IMR-90 (cell line): Measurements from ENCODE around the gene RIPK3. TPM values are rescaled to one million over a fixed set of nuclear protein-coding genes. Genes with fewer than 3 reads are reported as not detected.

Experiments used
- ATAC-seq: fragments of 200-7000 bp; cut with Tn5 transposase; 2 replicates; pipeline ENCODE4 v1.9.1; 2020; ENCODE audit warnings: low read depth, mild to moderate bottlenecking, moderate library complexity
- BruUV-seq: library from RNA; stranded (reverse); fragments of 400-500 nt; replicated peaks from 2 replicates; lab custom pipeline; 2021; lab: Mats Ljungman, UMichigan
- CTCF ChIA-PET: fragments of 300-600 bp; formaldehyde crosslinking; extraction: SDS; loops from one replicate; lab custom pipeline; 2021; ENCODE audit warnings: antibody characterized with exemption; lab: Yijun Ruan, JAX
- POLR2A ChIA-PET: fragments of 300-600 bp; sonication (Branson Sonifier 250); formaldehyde crosslinking; loops from one replicate; lab custom pipeline; 2022; ENCODE audit warnings: antibody characterized with exemption; ENCODE audit not compliant: unreplicated experiment; lab: Charles Lee
- DNase-seq: peaks from one replicate; pipeline ENCODE4 v3.0.0; 2013
- H2AFZ ChIP-seq: replicated peaks from 2 replicates; pipeline ENCODE3; 2013; ENCODE audit warnings: low read length, mild to moderate bottlenecking; ENCODE audit not compliant: poor library complexity
- H2AK5ac ChIP-seq: 2 replicates; pipeline ENCODE4 v1.6.1; 2013; ENCODE audit warnings: low read depth, low read length, inconsistent platforms
- H2AK9ac ChIP-seq: replicated peaks from 2 replicates; pipeline ENCODE3; 2013; ENCODE audit warnings: mild to moderate bottlenecking, low read depth, low read length, moderate library complexity; ENCODE audit not compliant: poor library complexity
- H2BK120ac ChIP-seq: 2 replicates; pipeline ENCODE4 v1.6.1; 2013; ENCODE audit warnings: low read depth, low read length, inconsistent platforms
- H2BK15ac ChIP-seq: 3 replicates; pipeline ENCODE4 v1.6.1; 2013; ENCODE audit warnings: low read depth, low read length, inconsistent platforms
- H2BK20ac ChIP-seq: 2 replicates; pipeline ENCODE4 v1.6.1; 2013; ENCODE audit warnings: low read depth, mild to moderate bottlenecking, inconsistent platforms, low read length, moderate library complexity
- H2BK5ac ChIP-seq: 2 replicates; pipeline ENCODE4 v1.6.1; 2013; ENCODE audit warnings: mild to moderate bottlenecking, low read depth, low read length, inconsistent platforms; ENCODE audit not compliant: poor library complexity, severe bottlenecking
- H3K14ac ChIP-seq: replicated peaks from 2 replicates; pipeline ENCODE4 v1.6.1; 2013; ENCODE audit warnings: low read depth, low read length, inconsistent platforms
- H3K18ac ChIP-seq: 2 replicates; pipeline ENCODE4 v1.6.1; 2013; ENCODE audit warnings: low read depth, low read length, control low read depth
- H3K23ac ChIP-seq: 2 replicates; pipeline ENCODE4 v1.6.1; 2013; ENCODE audit warnings: low read depth, low read length, inconsistent platforms
- H3K27ac ChIP-seq: 2 replicates; pipeline ENCODE4 v1.5.1; 2013; ENCODE audit warnings: mild to moderate bottlenecking, control low read depth, low read length; ENCODE audit not compliant: insufficient read depth
- H3K27me3 ChIP-seq: 2 replicates; pipeline ENCODE4 v1.6.1; 2013; ENCODE audit warnings: low read length; ENCODE audit not compliant: control insufficient read depth, insufficient read depth
- H3K36me3 ChIP-seq: 2 replicates; pipeline ENCODE4 v1.6.1; 2013; ENCODE audit warnings: low read length, mixed read lengths; ENCODE audit not compliant: control insufficient read depth, insufficient read depth
- H3K4ac ChIP-seq: 2 replicates; pipeline ENCODE4 v1.6.1; 2013; ENCODE audit warnings: low read depth, low read length, inconsistent platforms
- H3K4me1 ChIP-seq: 2 replicates; pipeline ENCODE4 v1.6.1; 2013; ENCODE audit warnings: low read length, mixed read lengths; ENCODE audit not compliant: control insufficient read depth, insufficient read depth
- H3K4me2 ChIP-seq: 2 replicates; pipeline ENCODE4 v1.6.1; 2013; ENCODE audit warnings: low read depth, mild to moderate bottlenecking, control low read depth, low read length, moderate library complexity
- H3K4me3 ChIP-seq: 2 replicates; pipeline ENCODE4 v1.5.1; 2013; ENCODE audit warnings: low read depth, mild to moderate bottlenecking, control low read depth, low read length, moderate library complexity; ENCODE audit not compliant: insufficient read depth
- H3K56ac ChIP-seq: 2 replicates; pipeline ENCODE4 v1.6.1; 2013; ENCODE audit warnings: low read length, inconsistent platforms; ENCODE audit not compliant: insufficient read depth; ENCODE audit errors: extremely low read depth
- H3K79me1 ChIP-seq, 2 experiments: 2 replicates each; pipeline ENCODE4 v1.6.1; 2013; ENCODE audit warnings: low read length in 2 of 2, inconsistent platforms in 1 of 2, low read depth in 1 of 2
- H3K9ac ChIP-seq: 2 replicates; pipeline ENCODE4 v1.6.1; 2013; ENCODE audit warnings: low read depth, low read length, control low read depth
- H3K9me1 ChIP-seq: 2 replicates; pipeline ENCODE4 v1.6.1; 2013; ENCODE audit warnings: low read length, inconsistent platforms; ENCODE audit not compliant: insufficient read depth
- H3K9me3 ChIP-seq: 2 replicates; pipeline ENCODE4 v1.6.1; 2013; ENCODE audit warnings: low read length; ENCODE audit not compliant: control insufficient read depth, insufficient read depth
- H4K20me1 ChIP-seq: 2 replicates; pipeline ENCODE4 v1.6.1; 2013; ENCODE audit warnings: low read length, inconsistent platforms; ENCODE audit not compliant: insufficient read depth
- H4K5ac ChIP-seq: 2 replicates; pipeline ENCODE4 v1.6.1; 2013; ENCODE audit warnings: mild to moderate bottlenecking, low read depth, low read length, control low read depth
- H4K8ac ChIP-seq, 2 experiments: 2 replicates each; pipeline ENCODE4 v1.6.1; 2013; ENCODE audit warnings: low read depth in 2 of 2, low read length in 2 of 2, control low read depth in 1 of 2, inconsistent platforms in 1 of 2
- H4K91ac ChIP-seq: 2 replicates; pipeline ENCODE4 v1.6.1; 2013; ENCODE audit warnings: low read depth, low read length, inconsistent platforms; ENCODE audit not compliant: insufficient read depth
- BHLHE40 ChIP-seq: fragments of 150-350 bp; IDR thresholded peaks from 2 replicates; pipeline ENCODE4 v1.6.1; 2016; ENCODE audit warnings: mild to moderate bottlenecking, low read depth, low read length
- CHD1 ChIP-seq: IDR thresholded peaks from 2 replicates; pipeline ENCODE4 v1.6.1; 2012; ENCODE audit warnings: low read depth, low read length, improper control_type of control experiment
- CTCF ChIP-seq: conservative IDR thresholded peaks from 2 replicates; pipeline ENCODE4 v1.5.1; 2012; ENCODE audit warnings: mild to moderate bottlenecking, low read depth, low read length, improper control_type of control experiment
- FOS ChIP-seq: fragments of 150-350 bp; IDR thresholded peaks from 2 replicates; pipeline ENCODE4 v1.6.1; 2016; ENCODE audit warnings: low read depth, low read length
- MAFK ChIP-seq: IDR thresholded peaks from 2 replicates; pipeline ENCODE4 v1.6.1; 2012; ENCODE audit warnings: low read depth, low read length, improper control_type of control experiment
- MXI1 ChIP-seq: IDR thresholded peaks from 2 replicates; pipeline ENCODE4 v1.6.1; 2012; ENCODE audit warnings: low read depth, mild to moderate bottlenecking, low read length, moderate library complexity, borderline replicate concordance
- NFE2L2 ChIP-seq: fragments of 150-350 bp; IDR thresholded peaks from 2 replicates; pipeline ENCODE4 v1.6.1; 2016; ENCODE audit warnings: low read depth, mild to moderate bottlenecking, low read length
- POLR2A ChIP-seq: IDR thresholded peaks from 2 replicates; pipeline ENCODE4 v1.6.1; 2012; ENCODE audit warnings: mild to moderate bottlenecking, low read depth, low read length
- RAD21 ChIP-seq: IDR thresholded peaks from 2 replicates; pipeline ENCODE4 v1.6.1; 2012; ENCODE audit warnings: low read length, improper control_type of control experiment
- RCOR1 ChIP-seq: IDR thresholded peaks from 2 replicates; pipeline ENCODE4 v1.6.1; 2012; ENCODE audit warnings: mild to moderate bottlenecking, low read length, improper control_type of control experiment; ENCODE audit not compliant: insufficient replicate concordance
- SMC3 ChIP-seq: fragments of 150-350 bp; IDR thresholded peaks from 2 replicates; pipeline ENCODE4 v1.6.1; 2016; ENCODE audit warnings: low read depth, mild to moderate bottlenecking, antibody characterized with exemption, low read length, moderate library complexity
- USF2 ChIP-seq: fragments of 150-350 bp; IDR thresholded peaks from 2 replicates; pipeline ENCODE4 v1.6.1; 2017; ENCODE audit warnings: mild to moderate bottlenecking, antibody characterized with exemption, low read length, low read depth
- WGBS, 2 experiments: methylation state at CpG; one replicate each; pipeline versions ENCODE4 v1.1.5 to v1.1.7; 2013; ENCODE audit warnings: missing lambda C conversion rate in 2 of 2; ENCODE audit not compliant: insufficient read length in 1 of 2; ENCODE audit errors: extremely low coverage in 2 of 2; 5-methylcytosine and 5-hydroxymethylcytosine counted together
- dilution Hi-C: fragments of 300-500 bp; cut with HindIII; formaldehyde crosslinking; loops from one replicate; pipeline ENCODE4 v1.14.3; 2018; ENCODE audit warnings: low sequenced_read_pairs; ENCODE audit not compliant: unreplicated experiment
- in situ Hi-C: fragments of 300-500 bp; cut with MboI; formaldehyde crosslinking; loops from 3 replicates; pipeline ENCODE4 v1.14.3; 2019; ENCODE audit warnings: low sequenced_read_pairs, inconsistent platforms, mixed read lengths
- intact Hi-C: fragments of 100-400 bp; cut with micrococcal nuclease; formaldehyde crosslinking; loops from 2 replicates; pipeline ENCODE4 v1.10.0; 2022
- polyA plus RNA-seq, 3 experiments: library from polyadenylated mRNA; depleted of rRNA; stranded (reverse); fragments of >200 nt; gene quantifications; 2 replicates each; pipeline ENCODE4 v1.2.3, GENCODE V29; 2012; ENCODE audit warnings: low replicate concordance in 1 of 3
- total RNA-seq: library from RNA; depleted of rRNA; stranded (reverse); fragments of >200 nt; gene quantifications from 2 replicates; pipeline ENCODE4 v1.2.3, GENCODE V29; 2012

The RIPK3 gene
- total and polyA plus RNA-seq, 2 of the 4 experiments (the other 2 are of a cell fraction), result 0.09 TPM; not detected in 1

GRCh38 chr14:24329073-24329663 is 10.6 kb downstream of the RIPK3 start:
- H3K18ac ChIP-seq, result no peak overlapping the region
- WGBS, 2 experiments, result 78% methylated on average over 4 of the region's 12 CpGs; no CpG with 5 or more reads in 1 of the 2 experiments
- H3K4me3 ChIP-seq, result no peak overlapping the region
- no peak overlapping the region for H2AK5ac ChIP-seq
- H4K8ac ChIP-seq, result no peak overlapping the region
- TF ChIP-seq BHLHE40, result no peak
- TF ChIP-seq RCOR1, result no peak
- no peak for TF ChIP-seq CTCF
- no peak for TF ChIP-seq FOS
- no peak for TF ChIP-seq MXI1
- no peak for TF ChIP-seq MAFK
- no peak for TF ChIP-seq USF2
- no peak for TF ChIP-seq NFE2L2
- TF ChIP-seq RAD21, result no peak
- TF ChIP-seq CHD1, result no peak
- TF ChIP-seq POLR2A, result no peak
- TF ChIP-seq SMC3, result no peak
- in situ Hi-C loops, result no loop called here
- no peak overlapping the region for H3K14ac ChIP-seq
- intact Hi-C loops, result no loop called here
- H3K9me3 ChIP-seq, result no peaks in the 10 kb centered on the region
- no TSS peak for BruUV-seq
- no peaks in the 10 kb centered on the region for H4K20me1 ChIP-seq
- no peak for DNase-seq
- peaks cover 27% of the 10 kb centered on the region for H3K27me3 ChIP-seq
- H2BK120ac ChIP-seq, result no peak overlapping the region
- no peak overlapping the region for H2BK20ac ChIP-seq
- no peak overlapping the region for H3K23ac ChIP-seq
- H3K4me1 ChIP-seq, result peaks cover 3% of the 10 kb centered on the region; the same call in 1 of the 2 replicates
- no peak overlapping the region for H3K56ac ChIP-seq
- peak overlapping the region; percentile 55 for H2AK9ac ChIP-seq
- no peaks in the 10 kb centered on the region for H3K79me1 ChIP-seq
- H4K5ac ChIP-seq, result no peak overlapping the region
- dilution Hi-C loops, result no loop called here
- no peak overlapping the region for H4K91ac ChIP-seq
- no peak overlapping the region for H3K4ac ChIP-seq
- H3K4me2 ChIP-seq, result no peak overlapping the region
- H2BK15ac ChIP-seq, result no peak overlapping the region
- H3K36me3 ChIP-seq, result no peaks in the 10 kb centered on the region
- CTCF ChIA-PET, result interaction anchor here (5.6 kb wide), 1 partner anchor 102 kb away, joined by 63 read pairs; the partner anchor contains the start of genes CBLN3 and KHNYN
- H3K27ac ChIP-seq, result no peak overlapping the region
- no peak overlapping the region for H2BK5ac ChIP-seq
- POLR2A ChIA-PET, result no interaction called here
- peak overlapping the region; percentile 41 for H2AFZ ChIP-seq
- no peak for ATAC-seq
- no peaks in the 10 kb centered on the region; the same call in 1 of the 2 replicates for H3K9me1 ChIP-seq
- H3K9ac ChIP-seq, result no peak overlapping the region
